Fibroblast of skin of left quadriceps (primary cell): Measurements from ENCODE around the gene NFE2L3.
"Not testable (repeated sequence)": the region's sequence is repeated elsewhere in the genome, so short reads cannot be mapped to it uniquely, and the experiment has no call there.

Experiments
- DNase-seq, 2 experiments: peaks; one replicate each; pipeline ENCODE4 v3.0.0-alpha.2; 2013; ENCODE audit warnings: low read depth in 2 of 2

NFE2L3 gene

GRCh38 chr7:26167303-26167934 lies 15.4 kb downstream of the NFE2L3 start:
- no peak for DNase-seq

GRCh38 chr7:26168458-26169023 lies 16.5 kb downstream of the NFE2L3 start:
- DNase-seq = no peak

- no peak for DNase-seq
These were observed 17.3 kb downstream of the NFE2L3 start for GRCh38 chr7:26169271-26169670.

- DNase-seq = no peak
These were observed 18.7 kb downstream of the NFE2L3 start for GRCh38 chr7:26170663-26171062.

- no peak for DNase-seq
These were observed 19.6 kb downstream of the NFE2L3 start for GRCh38 chr7:26171601-26172000.

- DNase-seq = no peak
These were observed 20.1 kb downstream of the NFE2L3 start for GRCh38 chr7:26172048-26172447.

GRCh38 chr7:26175903-26176302 lies 23.9 kb downstream of the NFE2L3 start:
- DNase-seq = not testable (repeated sequence)

GRCh38 chr7:26176696-26177095 lies 24.7 kb downstream of the NFE2L3 start:
- DNase-seq = not testable (repeated sequence)

GRCh38 chr7:26177269-26177668 lies 25.3 kb downstream of the NFE2L3 start:
- DNase-seq = not testable (repeated sequence)

GRCh38 chr7:26178272-26178960 lies 26.4 kb downstream of the NFE2L3 start:
- DNase-seq = no peak

- no peak for DNase-seq
These were observed 27.4 kb downstream of the NFE2L3 start for GRCh38 chr7:26179422-26179821.

GRCh38 chr7:26179826-26180497 lies 28.0 kb downstream of the NFE2L3 start:
- DNase-seq = no peak

- no peak for DNase-seq
These were observed 28.8 kb downstream of the NFE2L3 start for GRCh38 chr7:26180792-26181198.

GRCh38 chr7:26181474-26182227 lies 29.7 kb downstream of the NFE2L3 start:
- DNase-seq = no peak

GRCh38 chr7:26182283-26182682 lies 30.3 kb downstream of the NFE2L3 start:
- DNase-seq = no peak

- no peak for DNase-seq
These were observed 30.7 kb downstream of the NFE2L3 start for GRCh38 chr7:26182706-26183105.

- no peak for DNase-seq
These were observed 31.7 kb downstream of the NFE2L3 start for GRCh38 chr7:26183545-26184280.

GRCh38 chr7:26184281-26185101 lies 32.5 kb downstream of the NFE2L3 start:
- DNase-seq = not testable (repeated sequence)

GRCh38 chr7:26185131-26185843 lies 33.3 kb downstream of the NFE2L3 start:
- no peak for DNase-seq

- DNase-seq = no peak
These were observed 33.8 kb downstream of the NFE2L3 start for GRCh38 chr7:26185844-26186180.
